ENCODE data around the gene LCN10. TPM values are rescaled to one million over a fixed set of nuclear protein-coding genes. Genes with fewer than 3 reads are reported as not detected.

LCN10 gene
- total RNA-seq, 1 donor from 2014 or later = 1.7 TPM

DNA sequence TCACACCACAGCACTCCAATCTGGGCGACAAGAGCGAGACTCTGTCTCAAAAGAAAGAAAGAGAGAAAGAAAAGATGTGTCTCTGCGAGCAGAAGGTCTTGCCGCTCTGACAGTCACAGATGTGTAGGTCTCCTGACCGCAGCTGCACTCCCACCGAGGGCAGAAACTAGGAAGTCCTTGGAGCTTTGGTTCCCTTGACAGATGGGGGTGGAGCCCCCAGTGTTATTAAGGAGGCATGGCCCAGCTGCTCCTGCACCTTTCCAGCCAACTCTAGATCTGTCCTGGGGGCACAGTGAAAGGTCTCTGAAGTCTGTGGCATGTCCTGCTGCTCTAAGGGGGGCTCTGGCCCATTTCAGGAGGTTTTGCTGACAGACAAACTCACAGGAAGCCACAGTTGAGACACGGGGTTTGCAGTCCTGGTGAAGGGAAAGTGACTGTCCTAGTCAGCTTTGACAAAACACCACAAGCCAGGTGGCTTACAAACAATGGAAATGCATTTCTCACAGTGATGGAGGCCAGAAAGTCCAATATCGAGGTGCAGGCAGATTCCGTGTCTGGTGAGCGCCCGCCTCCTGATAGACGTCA, 39.4 kb downstream of the LCN10 start:
- Mint-ChIP-seq H3K4me3 (ENCODE audit: low read depth) (no peak overlapping the region), H3K4me1 (ENCODE audit: low read depth) (peaks cover 14% of the 10 kb centered on the region)
- intact Hi-C loops (cut with micrococcal nuclease) = no loop called here

GRCh38 chr9:136701668-136702053, 41.1 kb downstream of the LCN10 start:
- intact Hi-C loops (cut with micrococcal nuclease) = loop anchor here (1.0 kb wide), 1 partner anchor 27 kb away; no protein-coding TSS in a partner anchor
- Mint-ChIP-seq H3K36me3 (ENCODE audit: low read depth) (no peaks in the 10 kb centered on the region), H3K27me3 (ENCODE audit: low read depth) (peaks cover 10% of the 10 kb centered on the region), H3K27ac (peak overlapping the region; percentile 97), H3K4me1 (ENCODE audit: low read depth) (peaks cover 14% of the 10 kb centered on the region), H3K4me3 (ENCODE audit: low read depth) (peak overlapping the region; percentile 84), H3K9me3 (no peaks in the 10 kb centered on the region)
- DNase-seq (ENCODE audit: low spot score) = no peak

More for the DNA sequence above, 39.4 kb downstream of the LCN10 start:
- H3K36me3 Mint-ChIP-seq (ENCODE audit: low read depth) = no peaks in the 10 kb centered on the region
- H3K27me3 Mint-ChIP-seq (ENCODE audit: low read depth) = peaks cover 10% of the 10 kb centered on the region
- no peaks in the 10 kb centered on the region for H3K9me3 Mint-ChIP-seq
- no peak for DNase-seq (ENCODE audit: low spot score)
- no peak overlapping the region for H3K27ac Mint-ChIP-seq

DNA sequence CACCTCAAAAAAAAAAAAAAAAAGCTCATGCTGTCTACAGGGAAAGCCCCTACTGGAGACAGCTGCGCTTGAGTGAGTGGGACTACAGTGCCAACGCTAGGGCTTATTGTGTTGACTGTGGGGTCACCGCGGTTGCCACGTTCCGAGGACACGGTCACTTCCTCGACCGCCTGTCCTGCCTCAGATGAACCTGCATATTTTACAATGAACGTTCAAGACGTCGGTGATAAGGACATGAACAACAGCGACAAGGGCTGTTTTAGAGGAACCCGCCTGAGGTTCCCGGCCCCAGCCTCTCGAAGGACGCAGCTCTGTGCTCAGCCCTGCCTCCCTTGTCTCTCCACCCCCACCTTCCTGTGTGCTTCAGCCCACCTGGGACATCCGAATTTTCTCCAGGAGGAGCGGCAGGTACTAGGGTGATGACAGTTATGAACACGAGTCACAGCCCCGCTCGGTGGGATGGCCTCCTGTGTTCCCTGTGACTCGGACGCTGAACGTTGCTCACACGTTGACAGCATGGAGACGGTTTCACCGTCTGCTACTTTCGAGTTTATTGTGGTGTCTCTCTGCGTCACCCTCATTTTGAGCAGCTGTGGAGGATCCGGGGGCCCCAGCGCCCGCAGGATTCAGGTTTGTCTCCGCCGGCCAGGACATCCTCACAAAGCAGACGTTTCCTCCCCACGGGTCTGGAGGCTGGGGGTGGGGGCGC, 41.6 kb downstream of the LCN10 start:
- H3K4me1 Mint-ChIP-seq (ENCODE audit: low read depth) = peaks cover 14% of the 10 kb centered on the region
- H3K4me3 Mint-ChIP-seq (ENCODE audit: low read depth) = peak overlapping the region; percentile 84
- H3K9me3 Mint-ChIP-seq = no peaks in the 10 kb centered on the region
- peaks cover 10% of the 10 kb centered on the region for H3K27me3 Mint-ChIP-seq (ENCODE audit: low read depth)
- DNase-seq (ENCODE audit: low spot score) = peak; percentile 61
- no peaks in the 10 kb centered on the region for H3K36me3 Mint-ChIP-seq (ENCODE audit: low read depth)
- H3K27ac Mint-ChIP-seq = peak overlapping the region; percentile 97
- intact Hi-C loops (cut with micrococcal nuclease) = loop anchor here (1.0 kb wide), 1 partner anchor 27 kb away; no protein-coding TSS in a partner anchor

DNA sequence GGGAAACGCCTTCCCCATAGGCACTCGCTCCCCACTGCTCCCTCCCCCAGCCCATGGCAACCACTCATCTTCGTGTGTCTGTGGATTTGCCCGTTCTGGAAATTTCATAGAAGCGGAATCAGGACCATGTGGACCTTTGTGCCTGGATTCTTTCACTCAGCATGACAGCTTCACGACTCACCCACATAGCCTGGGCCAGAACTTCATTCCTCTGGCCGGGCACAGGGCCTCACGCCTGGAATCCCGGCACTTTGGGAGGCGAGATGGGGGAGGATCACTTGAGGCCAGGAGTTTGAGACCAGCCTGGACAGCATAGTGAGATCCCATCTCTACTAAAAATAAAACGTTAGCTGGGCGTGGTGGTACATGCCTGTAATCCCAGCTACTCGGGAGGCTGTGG, 42.4 kb downstream of the LCN10 start:
- no peaks in the 10 kb centered on the region for H3K36me3 Mint-ChIP-seq (ENCODE audit: low read depth)
- intact Hi-C loops (cut with micrococcal nuclease) = no loop called here

DNA sequence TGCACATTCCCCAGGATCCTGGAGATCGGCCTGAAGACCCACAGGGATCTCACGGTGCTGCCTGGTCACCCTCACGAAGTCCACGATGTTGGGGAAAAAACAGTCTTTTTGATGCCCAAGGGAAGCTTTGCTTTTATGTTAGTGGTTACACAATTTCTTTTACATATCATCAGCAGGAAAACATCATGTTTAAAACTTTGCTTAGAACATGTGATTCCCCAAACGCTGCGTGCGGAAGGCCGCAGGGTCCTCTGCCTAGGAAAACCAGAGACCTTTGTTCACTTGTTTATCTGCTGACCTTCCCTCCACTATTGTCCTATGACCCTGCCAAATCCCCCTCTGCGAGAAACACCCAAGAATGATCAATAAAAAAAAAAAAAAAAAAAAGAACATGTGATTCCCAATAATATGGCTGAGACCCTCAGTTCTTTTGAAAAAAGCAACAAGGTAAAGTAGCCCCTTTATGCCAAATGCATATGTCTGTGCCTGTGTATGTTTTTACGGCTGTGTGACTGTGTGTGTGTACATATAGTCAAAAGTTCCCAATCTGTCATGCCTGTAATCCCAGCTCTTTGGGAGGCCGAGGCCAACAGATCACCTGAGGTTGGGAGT, 44.0 kb downstream of the LCN10 start:
- Mint-ChIP-seq H3K27me3 (ENCODE audit: low read depth) (peaks cover 4% of the 10 kb centered on the region), H3K36me3 (ENCODE audit: low read depth) (no peaks in the 10 kb centered on the region), H3K9me3 (no peaks in the 10 kb centered on the region), H3K4me3 (ENCODE audit: low read depth) (no peak overlapping the region), H3K27ac (no peak overlapping the region), H3K4me1 (ENCODE audit: low read depth) (peaks cover 14% of the 10 kb centered on the region)
- intact Hi-C loops (cut with micrococcal nuclease) = no loop called here
- no peak for DNase-seq (ENCODE audit: low spot score)

More for the DNA sequence above, 42.4 kb downstream of the LCN10 start:
- H3K4me1 Mint-ChIP-seq (ENCODE audit: low read depth) = peaks cover 14% of the 10 kb centered on the region
- H3K9me3 Mint-ChIP-seq = no peaks in the 10 kb centered on the region
- H3K27ac Mint-ChIP-seq = no peak overlapping the region
- no peak for DNase-seq (ENCODE audit: low spot score)
- H3K4me3 Mint-ChIP-seq (ENCODE audit: low read depth) = peak overlapping the region; percentile 15
- peaks cover 6% of the 10 kb centered on the region for H3K27me3 Mint-ChIP-seq (ENCODE audit: low read depth)

DNA sequence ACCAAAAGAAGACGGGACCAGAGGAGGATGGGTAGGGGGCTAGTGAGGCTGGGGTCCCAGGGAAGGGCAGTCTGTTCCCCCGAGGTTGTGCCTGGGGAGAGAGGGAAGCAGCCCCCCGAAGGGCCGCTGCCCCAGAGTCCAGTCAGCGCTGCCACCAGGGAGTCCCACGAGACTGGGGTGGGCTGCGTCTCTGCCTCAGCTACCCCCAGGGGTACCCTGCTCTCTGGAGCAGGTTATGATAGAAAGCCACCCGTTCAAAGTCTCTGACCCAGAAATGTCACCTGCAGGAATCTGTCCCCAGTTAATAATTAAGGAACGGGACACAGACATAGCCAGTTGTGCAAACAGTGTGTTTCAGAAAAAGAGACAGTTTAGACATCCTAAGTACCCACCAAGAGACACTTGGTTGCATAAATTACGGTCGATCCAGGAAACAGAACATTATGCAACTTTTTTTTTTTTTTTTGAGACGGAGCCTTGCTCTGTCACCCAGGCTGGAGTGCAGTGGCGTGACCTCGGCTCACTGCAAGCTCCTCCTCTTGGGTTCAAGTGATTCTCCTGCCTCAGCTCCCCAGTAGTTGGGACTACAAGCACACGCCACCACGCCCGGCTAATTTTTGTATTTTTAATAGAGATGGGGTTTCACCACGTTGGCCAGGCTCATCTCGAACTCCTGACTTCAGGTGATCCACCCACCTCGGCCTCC, 44.8 kb downstream of the LCN10 start:
- Mint-ChIP-seq H3K9me3 (no peaks in the 10 kb centered on the region), H3K27me3 (ENCODE audit: low read depth) (peaks cover 4% of the 10 kb centered on the region), H3K4me1 (ENCODE audit: low read depth) (peaks cover 12% of the 10 kb centered on the region), H3K27ac (no peak overlapping the region), H3K36me3 (ENCODE audit: low read depth) (no peaks in the 10 kb centered on the region), H3K4me3 (ENCODE audit: low read depth) (no peak overlapping the region)
- intact Hi-C loops (cut with micrococcal nuclease) = no loop called here
- DNase-seq (ENCODE audit: low spot score) = no peak

DNA sequence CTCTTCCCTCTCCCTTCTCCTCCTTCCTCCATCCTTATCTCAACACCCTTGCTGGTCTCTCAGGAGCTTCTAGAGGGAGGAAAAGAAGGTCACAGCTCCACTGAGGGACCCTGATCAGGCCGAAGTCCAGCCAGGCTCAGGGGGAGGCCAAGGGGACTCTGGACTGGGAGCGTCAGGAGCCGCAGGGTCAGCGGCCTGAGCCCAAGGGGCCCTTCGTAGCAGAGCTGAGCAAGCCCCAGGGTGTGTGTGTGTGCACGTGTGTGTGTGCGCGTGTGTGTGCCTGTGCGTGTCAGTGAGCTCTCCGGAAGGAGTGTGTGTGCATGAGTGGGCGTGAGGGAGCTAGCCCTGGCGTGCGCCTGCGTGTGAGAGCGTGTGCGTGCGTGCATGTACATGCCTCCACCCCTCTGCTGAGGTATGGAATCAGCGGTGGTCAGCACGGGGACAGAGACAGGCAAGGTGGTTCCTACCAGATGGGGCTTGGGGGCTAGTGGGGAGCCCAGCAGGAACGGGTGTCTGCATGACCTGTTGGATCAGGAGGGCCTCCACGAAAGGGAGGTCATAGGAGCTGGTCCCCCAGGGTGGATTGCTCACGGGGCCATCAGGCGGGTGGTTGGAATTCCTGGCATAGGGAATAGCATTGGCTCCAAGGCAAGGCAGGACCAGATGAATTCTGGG, 45.5 kb downstream of the LCN10 start:
- Mint-ChIP-seq H3K9me3 (no peaks in the 10 kb centered on the region), H3K27ac (no peak overlapping the region), H3K36me3 (ENCODE audit: low read depth) (no peaks in the 10 kb centered on the region), H3K27me3 (ENCODE audit: low read depth) (peaks cover 4% of the 10 kb centered on the region), H3K4me3 (ENCODE audit: low read depth) (no peak overlapping the region), H3K4me1 (ENCODE audit: low read depth) (peaks cover 12% of the 10 kb centered on the region)
- DNase-seq (ENCODE audit: low spot score) = no peak
- intact Hi-C loops (cut with micrococcal nuclease) = no loop called here

- intact Hi-C loops (cut with micrococcal nuclease) = no loop called here
Observed at GRCh38 chr9:136696502-136696901, 46.2 kb downstream of the LCN10 start.

DNA sequence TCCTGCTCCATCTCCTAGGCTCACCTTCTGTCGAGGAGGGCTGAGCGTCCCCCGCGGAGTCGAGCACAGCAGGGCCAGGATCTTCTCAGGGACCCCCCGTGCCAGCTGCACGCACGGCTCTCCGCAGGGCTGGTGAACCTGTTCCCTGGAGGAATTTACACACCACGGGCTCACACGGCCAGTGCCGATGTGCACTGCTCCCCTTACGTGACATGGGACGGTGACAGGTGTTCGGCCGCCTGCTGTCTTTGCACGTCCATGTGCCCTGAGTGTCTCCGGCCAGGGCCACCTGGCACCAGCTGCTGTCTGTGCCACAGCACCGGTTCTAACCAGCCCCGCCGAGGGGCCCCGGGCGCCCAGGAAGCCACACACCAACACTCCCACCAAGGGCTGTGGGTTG, 46.8 kb downstream of the LCN10 start:
- no peaks in the 10 kb centered on the region for H3K9me3 Mint-ChIP-seq

More at GRCh38 chr9:136696502-136696901, 46.2 kb downstream of the LCN10 start:
- Mint-ChIP-seq H3K4me3 (ENCODE audit: low read depth) (no peak overlapping the region), H3K36me3 (ENCODE audit: low read depth) (no peaks in the 10 kb centered on the region), H3K27ac (no peak overlapping the region), H3K27me3 (ENCODE audit: low read depth) (peaks cover 4% of the 10 kb centered on the region), H3K9me3 (no peaks in the 10 kb centered on the region), H3K4me1 (ENCODE audit: low read depth) (peaks cover 10% of the 10 kb centered on the region)
- no peak for DNase-seq (ENCODE audit: low spot score)

DNA sequence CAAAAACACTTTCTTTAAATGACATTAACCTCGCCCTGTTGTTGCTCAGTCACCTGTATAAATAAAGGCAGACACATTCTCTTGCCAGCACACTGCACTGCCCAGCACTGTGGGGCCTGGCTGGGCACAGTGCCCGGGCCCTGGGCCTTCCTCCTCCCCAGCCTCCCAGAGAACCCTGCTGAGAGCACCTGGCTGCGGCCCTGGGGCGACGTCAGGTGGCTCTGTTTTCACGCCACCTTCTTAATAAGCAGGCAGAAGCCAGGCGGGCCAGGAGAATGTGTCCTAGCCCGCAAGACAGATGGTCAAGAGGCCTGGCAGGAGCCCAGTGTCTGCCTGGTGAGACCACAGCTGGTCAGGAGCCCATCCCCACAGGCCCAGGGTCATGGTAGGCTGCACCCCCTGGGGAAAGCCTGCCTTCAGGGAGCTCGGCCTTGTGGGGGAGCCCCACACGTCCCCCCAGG, 47.3 kb downstream of the LCN10 start:
- Mint-ChIP-seq H3K4me1 (ENCODE audit: low read depth) (peaks cover 4% of the 10 kb centered on the region), H3K9me3 (no peaks in the 10 kb centered on the region), H3K27ac (no peak overlapping the region), H3K4me3 (ENCODE audit: low read depth) (no peak overlapping the region), H3K27me3 (ENCODE audit: low read depth) (peaks cover 4% of the 10 kb centered on the region), H3K36me3 (ENCODE audit: low read depth) (no peaks in the 10 kb centered on the region)
- DNase-seq (ENCODE audit: low spot score) = no peak
- intact Hi-C loops (cut with micrococcal nuclease) = no loop called here

More for the DNA sequence above, 46.8 kb downstream of the LCN10 start:
- Mint-ChIP-seq H3K36me3 (ENCODE audit: low read depth) (no peaks in the 10 kb centered on the region), H3K27ac (no peak overlapping the region), H3K4me3 (ENCODE audit: low read depth) (no peak overlapping the region), H3K27me3 (ENCODE audit: low read depth) (peaks cover 4% of the 10 kb centered on the region), H3K4me1 (ENCODE audit: low read depth) (peaks cover 6% of the 10 kb centered on the region)
- no peak for DNase-seq (ENCODE audit: low spot score)
- intact Hi-C loops (cut with micrococcal nuclease) = no loop called here

- intact Hi-C loops (cut with micrococcal nuclease) = no loop called here
- Mint-ChIP-seq H3K27me3 (ENCODE audit: low read depth) (peaks cover 4% of the 10 kb centered on the region), H3K4me1 (ENCODE audit: low read depth) (no peaks in the 10 kb centered on the region), H3K9me3 (no peaks in the 10 kb centered on the region), H3K27ac (no peak overlapping the region), H3K36me3 (ENCODE audit: low read depth) (no peaks in the 10 kb centered on the region), H3K4me3 (ENCODE audit: low read depth) (no peak overlapping the region)
- no peak for DNase-seq (ENCODE audit: low spot score)
Observed at GRCh38 chr9:136694872-136695247, 47.9 kb downstream of the LCN10 start.

DNA sequence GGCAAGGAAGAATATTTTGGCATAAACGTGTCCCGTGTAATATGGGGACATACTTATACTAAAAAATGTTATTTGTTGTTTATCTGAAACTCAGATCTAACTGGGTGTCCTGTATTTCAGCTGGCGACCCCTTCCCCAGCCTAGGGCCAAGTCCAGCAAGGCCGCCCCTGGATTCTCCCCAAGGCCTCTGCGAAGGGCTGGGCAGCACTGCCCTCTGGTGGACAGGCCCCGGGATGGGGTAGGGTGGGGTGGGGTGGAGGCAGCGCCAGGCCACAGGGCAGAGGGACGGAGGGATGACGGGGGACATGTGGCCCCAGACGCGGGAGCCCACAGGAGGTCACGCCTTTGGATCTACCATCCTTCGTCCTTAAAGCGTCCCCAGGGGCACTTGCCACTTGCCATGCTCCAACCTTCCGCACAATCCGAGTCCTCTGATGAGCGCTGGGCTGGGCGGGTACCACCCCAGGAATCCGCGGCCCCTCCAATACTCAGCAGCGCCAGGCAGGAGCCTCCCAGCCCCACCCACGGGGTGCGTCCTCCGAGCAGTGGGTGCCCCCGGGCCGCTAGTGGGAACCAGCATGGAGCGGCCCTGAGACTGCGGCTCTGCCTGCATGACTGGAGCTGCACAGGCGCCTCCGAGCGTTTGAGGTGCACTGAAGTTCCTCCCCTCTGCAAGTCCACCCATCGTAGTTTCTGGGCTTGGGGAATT, 48.4 kb downstream of the LCN10 start:
- no peaks in the 10 kb centered on the region for H3K36me3 Mint-ChIP-seq (ENCODE audit: low read depth)
- H3K27ac Mint-ChIP-seq = no peak overlapping the region
- H3K4me3 Mint-ChIP-seq (ENCODE audit: low read depth) = no peak overlapping the region
- no peaks in the 10 kb centered on the region for H3K4me1 Mint-ChIP-seq (ENCODE audit: low read depth)
- intact Hi-C loops (cut with micrococcal nuclease) = no loop called here
- H3K27me3 Mint-ChIP-seq (ENCODE audit: low read depth) = peaks cover 4% of the 10 kb centered on the region
- no peaks in the 10 kb centered on the region for H3K9me3 Mint-ChIP-seq
- no peak for DNase-seq (ENCODE audit: low spot score)
